GM12873 (cell line): ENCODE results near the gene TGFB2.

Source experiments
- CTCF ChIP-seq: IDR thresholded peaks from 2 replicates; pipeline ENCODE4 v1.5.1; 2012; ENCODE audit warnings: low read depth, mild to moderate bottlenecking, moderate library complexity, low read length, control low read depth; ENCODE audit not compliant: insufficient read depth; ENCODE audit errors: missing control alignments

Gene TGFB2

DNA sequence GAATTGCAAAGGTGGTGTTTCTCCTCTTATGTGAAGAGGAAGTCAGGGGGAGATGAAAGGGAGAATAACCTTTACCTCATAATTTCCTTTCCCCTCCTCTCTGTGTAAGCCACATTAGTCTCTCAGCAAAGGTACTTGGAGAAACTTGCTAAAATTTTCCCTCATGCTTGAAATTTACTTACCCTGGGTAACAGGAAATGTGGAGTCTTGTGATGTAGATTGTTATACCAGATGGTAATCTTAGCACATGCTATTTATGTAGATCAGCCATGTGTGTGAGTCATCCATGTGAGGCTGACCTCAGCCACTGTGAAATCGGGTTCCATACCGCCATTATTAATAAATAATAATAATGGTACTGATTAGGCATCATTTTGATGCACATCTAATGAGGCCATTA is 128.4 kb downstream of the TGFB2 start:
- TF ChIP-seq CTCF, result no peak

- TF ChIP-seq CTCF, result no peak
These were observed 129.0 kb downstream of the TGFB2 start for GRCh38 chr1:218474128-218474527.

- no peak for TF ChIP-seq CTCF
These were observed 130.1 kb downstream of the TGFB2 start for GRCh38 chr1:218475275-218475674.

DNA sequence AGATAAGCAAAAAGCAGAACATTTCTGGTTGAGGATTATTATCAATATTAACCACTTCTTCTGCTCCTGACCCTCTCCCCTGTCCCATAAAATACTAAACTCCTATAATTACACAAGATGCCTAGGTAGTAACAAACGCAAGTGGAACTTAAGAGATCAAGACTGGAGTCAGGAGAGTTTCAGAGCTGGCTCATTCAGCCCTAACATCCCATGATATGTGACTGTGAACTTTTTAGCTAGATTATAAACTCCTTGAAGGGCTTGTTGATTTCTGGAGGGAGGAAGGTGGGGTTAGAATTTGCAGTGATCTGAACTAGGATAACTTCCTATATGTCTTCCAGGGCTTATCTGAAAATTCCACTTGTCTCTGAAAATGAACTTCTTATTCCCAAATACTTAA is 130.6 kb downstream of the TGFB2 start:
- no peak for TF ChIP-seq CTCF

DNA sequence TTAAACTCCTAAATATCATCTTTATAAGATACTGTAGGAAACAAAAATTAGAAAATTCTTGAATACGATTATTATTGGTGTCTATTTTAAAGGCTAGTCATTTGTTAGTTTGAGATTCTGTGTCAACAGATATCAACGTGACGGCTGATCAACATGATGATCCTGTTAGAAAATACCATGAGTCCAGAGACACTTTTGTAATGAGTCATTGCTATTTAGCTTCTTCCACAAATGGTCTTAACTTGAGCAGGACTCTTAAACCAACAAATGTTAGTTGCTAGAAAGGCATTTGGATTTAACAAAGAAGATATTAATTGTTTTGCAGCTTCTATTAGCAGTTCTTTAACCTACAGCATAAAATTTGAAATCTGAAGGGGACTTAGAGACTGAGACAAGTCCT is 131.2 kb downstream of the TGFB2 start:
- TF ChIP-seq CTCF, result no peak

GRCh38 chr1:218478336-218478735 is 133.2 kb downstream of the TGFB2 start:
- no peak for TF ChIP-seq CTCF

- no peak for TF ChIP-seq CTCF
These were observed 134.4 kb downstream of the TGFB2 start for GRCh38 chr1:218479436-218480115.
